Endothelial cell of umbilical vein (primary cell): Measurements from ENCODE around the gene ENPP4. TPM values are rescaled to one million over a fixed set of nuclear protein-coding genes. Genes with fewer than 3 reads are reported as not detected.

Experiments used
- BruUV-seq: library from RNA; stranded (reverse); fragments of 400-500 nt; replicated peaks from 2 replicates; lab custom pipeline; 2021; lab: Mats Ljungman, UMichigan
- CTCF ChIA-PET: fragments of 300-600, 350-600 bp; sonication (Branson Sonifier 250); formaldehyde crosslinking; loops from one replicate; lab custom pipeline; 2021; ENCODE audit warnings: antibody characterized with exemption, inconsistent platforms; lab: Charles Lee
- POLR2A ChIA-PET: fragments of 300-600, 350-600 bp; sonication (Branson Sonifier 250); formaldehyde crosslinking; loops from one replicate; lab custom pipeline; 2021; ENCODE audit warnings: antibody characterized with exemption, inconsistent platforms; lab: Charles Lee
- DNase-seq: peaks from one replicate; pipeline ENCODE4 v3.0.0-alpha.2; 2011; ENCODE audit warnings: low read depth, low spot score
- FAIRE-seq: peaks from 2 replicates; lab custom pipeline; 2011; peaks lifted over from hg19 to GRCh38; lab: Jason Lieb, UNC
- H2AFZ ChIP-seq: 2 replicates; pipeline ENCODE4 v1.6.0; 2012; ENCODE audit warnings: low read depth, low read length, control low read depth, inconsistent platforms
- H3K27ac ChIP-seq: 2 replicates; pipeline ENCODE4 v1.5.1; 2011; ENCODE audit warnings: low read depth, mild to moderate bottlenecking, control low read depth, low read length, moderate library complexity; ENCODE audit not compliant: insufficient read depth
- H3K27me3 ChIP-seq, 2 experiments: 2 replicates each; pipeline versions ENCODE4 v1.6.0 to v1.6.1; 2011; ENCODE audit warnings: low read length in 2 of 2, mixed read lengths in 1 of 2; ENCODE audit not compliant: control insufficient read depth in 2 of 2, insufficient read depth in 2 of 2
- H3K36me3 ChIP-seq, 2 experiments: 2 replicates in 1 of 2; 3 replicates in 1 of 2; pipeline ENCODE4 v1.5.1; 2011; ENCODE audit warnings: low read length in 2 of 2, mild to moderate bottlenecking in 1 of 2, moderate library complexity in 1 of 2; ENCODE audit not compliant: control insufficient read depth in 2 of 2, insufficient read depth in 2 of 2; ENCODE audit errors: extremely low read depth in 1 of 2
- H3K4me1 ChIP-seq: 3 replicates; pipeline ENCODE4 v1.5.1; 2011; ENCODE audit warnings: mild to moderate bottlenecking, low read length; ENCODE audit not compliant: control insufficient read depth, insufficient read depth; ENCODE audit errors: extremely low read depth
- H3K4me2 ChIP-seq: 2 replicates; pipeline ENCODE4 v1.6.1; 2011; ENCODE audit warnings: low read length, control low read depth, mixed read lengths; ENCODE audit not compliant: insufficient read depth
- H3K4me3 ChIP-seq, 3 experiments: fragments of 200-600 bp in 1 of 3; sonication (generic), shearing (Covaris generic) in 1 of 3; replicated peaks in 1 of 3; 2 replicates each; pipeline ENCODE4 v1.5.1; 2011 to 2016; ENCODE audit warnings: control low read depth in 3 of 3, low read length in 3 of 3, mild to moderate bottlenecking in 2 of 3, inconsistent platforms in 1 of 3, low read depth in 1 of 3, moderate library complexity in 1 of 3; ENCODE audit not compliant: insufficient read depth in 1 of 3
- H3K79me2 ChIP-seq: 2 replicates; pipeline ENCODE4 v1.6.0; 2012; ENCODE audit warnings: low read length, inconsistent platforms; ENCODE audit not compliant: control insufficient read depth, insufficient read depth
- H3K9ac ChIP-seq: replicated peaks from 2 replicates; pipeline ENCODE3; 2011; ENCODE audit warnings: low read length, control low read depth; ENCODE audit not compliant: insufficient read depth; ENCODE audit errors: extremely low read depth
- H3K9me1 ChIP-seq: replicated peaks from 3 replicates; pipeline ENCODE4 v1.6.0; 2011; ENCODE audit warnings: mild to moderate bottlenecking, low read length; ENCODE audit not compliant: control insufficient read depth, insufficient read depth; ENCODE audit errors: extremely low read depth
- H3K9me3 ChIP-seq: replicated peaks from 2 replicates; pipeline ENCODE4 v1.5.1; 2012; ENCODE audit warnings: low read length, inconsistent platforms; ENCODE audit not compliant: control insufficient read depth, insufficient read depth
- H4K20me1 ChIP-seq: replicated peaks from 2 replicates; pipeline ENCODE3; 2011; ENCODE audit warnings: mild to moderate bottlenecking, low read length; ENCODE audit not compliant: control insufficient read depth, insufficient read depth; ENCODE audit errors: extremely low read depth
- EZH2 ChIP-seq: IDR thresholded peaks from 2 replicates; pipeline ENCODE4 v1.6.1; 2012; ENCODE audit warnings: borderline replicate concordance, low read depth, mild to moderate bottlenecking, moderate library complexity, low read length, inconsistent platforms; ENCODE audit not compliant: severe bottlenecking
- FOS ChIP-seq: IDR thresholded peaks from 2 replicates; pipeline ENCODE4 v1.6.1; 2011; ENCODE audit warnings: mild to moderate bottlenecking, low read length, moderate library complexity, borderline replicate concordance; ENCODE audit not compliant: insufficient read depth
- GATA2 ChIP-seq: IDR thresholded peaks from 2 replicates; pipeline ENCODE4 v1.7.0; 2011; ENCODE audit warnings: low read depth, mild to moderate bottlenecking, moderate library complexity, mixed read lengths, low read length; ENCODE audit not compliant: insufficient read length, insufficient read depth
- JUN ChIP-seq: IDR thresholded peaks from 2 replicates; pipeline ENCODE4 v1.6.1; 2011; ENCODE audit warnings: borderline replicate concordance, low read depth; ENCODE audit not compliant: insufficient read length, insufficient read depth
- MYC ChIP-seq: IDR thresholded peaks from one replicate; pipeline ENCODE4 v1.6.1; 2011; ENCODE audit warnings: mild to moderate bottlenecking, low read depth, low read length
- POLR2A ChIP-seq: IDR thresholded peaks from 2 replicates; pipeline ENCODE4 v1.6.1; 2012; ENCODE audit warnings: low read depth, mild to moderate bottlenecking, control low read depth, low read length
- POLR2AphosphoS5 ChIP-seq: IDR thresholded peaks from 2 replicates; pipeline ENCODE4 v1.6.1; 2012; ENCODE audit warnings: low read depth, mild to moderate bottlenecking, control low read depth, low read length, moderate library complexity; ENCODE audit not compliant: insufficient read depth
- dilution Hi-C: fragments of 300-500 bp; cut with MboI; formaldehyde crosslinking; loops from one replicate; pipeline ENCODE4 v1.15.0; 2019; ENCODE audit warnings: low sequenced_read_pairs; ENCODE audit not compliant: extremely low pct_ligation_motif_present
- intact Hi-C: fragments of 100-400 bp; cut with micrococcal nuclease; formaldehyde crosslinking; loops from one replicate; pipeline ENCODE4 v1.10.0; 2022
- polyA plus RNA-seq, 4 experiments: library from polyadenylated mRNA; depleted of rRNA in 3 of 4; stranded (reverse) in 3 of 4; unstranded in 1 of 4; fragments of >200 nt; gene quantifications; 2 replicates each; pipeline versions ENCODE4 v1.2.1 to v1.2.3, GENCODE V29; 2011 to 2012; ENCODE audit warnings: missing spikeins in 1 of 4
- total RNA-seq: library from RNA; stranded (reverse); gene quantifications from 2 replicates; pipeline ENCODE4 v1.2.3, GENCODE V29; 2021
- TF ChIP-seq, protein P1 (sequence below): IDR thresholded peaks from 2 replicates; pipeline ENCODE4 v1.6.1; 2011; ENCODE audit not compliant: insufficient read depth, insufficient read length
- TF ChIP-seq, protein P2 (sequence below), 2 donors: IDR thresholded peaks; 1 replicate in 1 of 2; 2 replicates in 1 of 2; pipeline ENCODE4 v1.5.1; 2011; ENCODE audit warnings: low read length in 2 of 2, mild to moderate bottlenecking in 2 of 2, moderate library complexity in 2 of 2, control low read depth in 1 of 2, inconsistent platforms in 1 of 2, low read depth in 1 of 2; ENCODE audit not compliant: insufficient read depth in 1 of 2; ENCODE audit errors: extremely low read depth in 1 of 2

ENPP4 gene
- total and polyA plus RNA-seq, 2 donors (not counting 3 experiments of a cell fraction or from before 2014, with no cell fraction given) = 1.5 to 3.9 TPM

DNA sequence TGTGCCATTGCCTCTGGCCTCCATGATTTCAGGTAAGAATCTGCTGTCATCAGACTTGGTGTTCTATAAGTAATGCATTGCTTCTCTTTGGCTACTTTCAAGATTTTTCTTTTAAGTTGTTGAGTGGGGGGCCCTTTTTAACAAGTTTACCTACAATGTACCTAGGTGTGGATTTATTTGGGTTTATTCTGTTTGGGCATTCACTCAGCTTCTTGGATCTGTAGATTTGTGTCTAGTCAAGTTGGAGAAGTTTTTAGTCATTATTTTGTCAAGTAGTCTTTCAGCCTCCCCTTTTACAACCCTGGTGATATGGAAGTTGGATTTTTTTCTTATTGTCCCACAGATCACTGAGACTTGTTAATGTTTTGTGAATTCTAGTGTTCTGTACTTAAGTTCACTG is 26.9 kb downstream of the ENPP4 start:
- no peaks in the 10 kb centered on the region for H3K9me3 ChIP-seq
- H3K27ac ChIP-seq = no peak overlapping the region
- intact Hi-C loops = no loop called here
- no peaks in the 10 kb centered on the region for H3K79me2 ChIP-seq
- FAIRE-seq (no peak), DNase-seq (no peak)
- H2AFZ ChIP-seq = no peak overlapping the region
- H4K20me1 ChIP-seq = no peaks in the 10 kb centered on the region
- H3K27me3 ChIP-seq = peaks cover 0 to 5% of the 10 kb centered on the region in 2 experiments
- H3K4me3 ChIP-seq = no peak overlapping the region
- TF ChIP-seq, protein P1, sequence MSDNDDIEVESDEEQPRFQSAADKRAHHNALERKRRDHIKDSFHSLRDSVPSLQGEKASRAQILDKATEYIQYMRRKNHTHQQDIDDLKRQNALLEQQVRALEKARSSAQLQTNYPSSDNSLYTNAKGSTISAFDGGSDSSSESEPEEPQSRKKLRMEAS = no peak
- TF ChIP-seq, protein P2, sequence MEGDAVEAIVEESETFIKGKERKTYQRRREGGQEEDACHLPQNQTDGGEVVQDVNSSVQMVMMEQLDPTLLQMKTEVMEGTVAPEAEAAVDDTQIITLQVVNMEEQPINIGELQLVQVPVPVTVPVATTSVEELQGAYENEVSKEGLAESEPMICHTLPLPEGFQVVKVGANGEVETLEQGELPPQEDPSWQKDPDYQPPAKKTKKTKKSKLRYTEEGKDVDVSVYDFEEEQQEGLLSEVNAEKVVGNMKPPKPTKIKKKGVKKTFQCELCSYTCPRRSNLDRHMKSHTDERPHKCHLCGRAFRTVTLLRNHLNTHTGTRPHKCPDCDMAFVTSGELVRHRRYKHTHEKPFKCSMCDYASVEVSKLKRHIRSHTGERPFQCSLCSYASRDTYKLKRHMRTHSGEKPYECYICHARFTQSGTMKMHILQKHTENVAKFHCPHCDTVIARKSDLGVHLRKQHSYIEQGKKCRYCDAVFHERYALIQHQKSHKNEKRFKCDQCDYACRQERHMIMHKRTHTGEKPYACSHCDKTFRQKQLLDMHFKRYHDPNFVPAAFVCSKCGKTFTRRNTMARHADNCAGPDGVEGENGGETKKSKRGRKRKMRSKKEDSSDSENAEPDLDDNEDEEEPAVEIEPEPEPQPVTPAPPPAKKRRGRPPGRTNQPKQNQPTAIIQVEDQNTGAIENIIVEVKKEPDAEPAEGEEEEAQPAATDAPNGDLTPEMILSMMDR (IDR thresholded peaks at IDR 0.05; ENCODE audit: extremely low read depth in 1 of 2, insufficient read depth in 1 of 2, low read depth in 1 of 2, low read length in 2 of 2) = no peak
- TF ChIP-seq JUN = no peak
- TF ChIP-seq POLR2A = no peak
- dilution Hi-C loops = no loop called here
- H3K9me1 ChIP-seq = no peaks in the 10 kb centered on the region
- no peak overlapping the region for H3K4me2 ChIP-seq
- CTCF ChIA-PET = no interaction called here
- no peak overlapping the region for H3K9ac ChIP-seq
- no peaks in the 10 kb centered on the region for H3K36me3 ChIP-seq
- H3K4me1 ChIP-seq = no peaks in the 10 kb centered on the region
- BruUV-seq = no TSS peak
- POLR2A ChIA-PET = no interaction called here

DNA sequence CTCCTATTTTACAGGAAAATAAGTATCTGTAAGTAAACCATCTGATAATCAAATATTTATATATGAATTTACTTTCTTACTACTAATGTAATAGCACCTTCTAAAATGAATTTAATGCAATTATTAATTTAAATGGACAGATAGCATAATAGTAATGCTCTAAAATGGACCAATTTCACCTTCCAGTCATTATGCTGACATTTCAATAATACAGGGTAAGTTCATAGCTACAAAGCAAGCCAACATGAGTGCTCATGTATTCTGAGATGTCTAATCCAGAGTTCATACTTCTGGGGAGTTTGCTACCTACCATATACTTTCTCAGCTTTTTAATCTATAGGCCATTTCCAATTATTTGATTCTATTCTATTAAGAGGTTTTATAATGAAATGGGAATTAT is 29.4 kb downstream of the ENPP4 start:
- Histone ChIP-seq H3K4me2 (no peak overlapping the region), H3K36me3 (no peaks in the 10 kb centered on the region), H3K27me3 (peaks cover 0 to 3% of the 10 kb centered on the region in 2 experiments), H4K20me1 (no peaks in the 10 kb centered on the region), H3K9me3 (no peaks in the 10 kb centered on the region), H3K4me1 (no peaks in the 10 kb centered on the region), H3K4me3 (no peak overlapping the region), H3K9me1 (no peaks in the 10 kb centered on the region), H3K27ac (no peak overlapping the region), H2AFZ (no peak overlapping the region), H3K9ac (no peak overlapping the region), H3K79me2 (no peaks in the 10 kb centered on the region)
- dilution Hi-C loops (no loop called here), intact Hi-C loops (no loop called here)
- ChIA-PET CTCF (no interaction called here), POLR2A (no interaction called here)
- no TSS peak for BruUV-seq
- FAIRE-seq (no peak), DNase-seq (no peak)
- TF ChIP-seq JUN = no peak
- TF ChIP-seq, protein P2 (IDR thresholded peaks at IDR 0.05; ENCODE audit: extremely low read depth in 1 of 2, insufficient read depth in 1 of 2, low read depth in 1 of 2, low read length in 2 of 2) = no peak
- no peak for TF ChIP-seq FOS
- no peak for TF ChIP-seq MYC
- TF ChIP-seq EZH2 = no peak
- TF ChIP-seq GATA2 = no peak
- no peak for TF ChIP-seq POLR2A
- TF ChIP-seq, protein P1 = no peak
- no peak for TF ChIP-seq POLR2AphosphoS5
